Fibroblast of skin of left biceps (primary cell): Measurements from ENCODE around the gene IKZF4.
"Not testable (repeated sequence)": the region's sequence is repeated elsewhere in the genome, so short reads cannot be mapped to it uniquely, and the experiment has no call there.

Source experiments
- DNase-seq, 2 experiments: peaks; one replicate each; pipeline ENCODE4 v3.0.0-alpha.2; 2013; ENCODE audit warnings: low read depth in 2 of 2

Gene IKZF4

GRCh38 chr12:55999522-55999921, 21.3 kb upstream of the IKZF4 start:
- not testable (repeated sequence) for DNase-seq

- not testable (repeated sequence) for DNase-seq
These were observed 20.8 kb upstream of the IKZF4 start for GRCh38 chr12:55999999-56000540.

GRCh38 chr12:56001487-56002100, 19.2 kb upstream of the IKZF4 start:
- DNase-seq, result no peak

- not testable (repeated sequence) for DNase-seq
These were observed 17.5 kb upstream of the IKZF4 start for GRCh38 chr12:56003376-56003775.

- no peak for DNase-seq
These were observed 16.6 kb upstream of the IKZF4 start for GRCh38 chr12:56004211-56004610.

- no peak for DNase-seq
These were observed 13.0 kb upstream of the IKZF4 start for GRCh38 chr12:56007564-56008559.

- DNase-seq, result no peak
These were observed 10.7 kb upstream of the IKZF4 start for GRCh38 chr12:56010111-56010570.

- no peak for DNase-seq
These were observed 9.2 kb upstream of the IKZF4 start for GRCh38 chr12:56011509-56012090.

- no peak for DNase-seq
These were observed 7.4 kb upstream of the IKZF4 start for GRCh38 chr12:56013482-56013881.

- DNase-seq, result no peak
These were observed 6.6 kb upstream of the IKZF4 start for GRCh38 chr12:56014205-56014604.

- no peak for DNase-seq
These were observed 3.7 kb upstream of the IKZF4 start for GRCh38 chr12:56017181-56017580.

GRCh38 chr12:56018356-56018755, 2.5 kb upstream of the IKZF4 start:
- no peak for DNase-seq

- no peak for DNase-seq
These were observed 1.1 kb downstream of the IKZF4 start for GRCh38 chr12:56021889-56022497.

- no peak for DNase-seq
These were observed 7.8 kb downstream of the IKZF4 start for GRCh38 chr12:56028511-56029165.

- DNase-seq, result peak in 1 of 2 experiments; percentile 27
These were observed 8.3 kb downstream of the IKZF4 start for GRCh38 chr12:56029166-56029519.

GRCh38 chr12:56029666-56030293, 8.9 kb downstream of the IKZF4 start:
- DNase-seq, result peak in 1 of 2 experiments; percentile 34

GRCh38 chr12:56031987-56032386, 11.1 kb downstream of the IKZF4 start:
- DNase-seq, result no peak

GRCh38 chr12:56034586-56035332, 13.9 kb downstream of the IKZF4 start:
- DNase-seq, result no peak

GRCh38 chr12:56037161-56037560, 16.3 kb downstream of the IKZF4 start:
- no peak for DNase-seq

GRCh38 chr12:56038022-56038655, 17.3 kb downstream of the IKZF4 start:
- no peak for DNase-seq
